HG02840 (cell line): Measurements from ENCODE around the gene ZNF12.
A peak's percentile ranks its signal among the peaks of the same experiment; 100 is the strongest.
"Not testable (repeated sequence)": the region's sequence is repeated elsewhere in the genome, so short reads cannot be mapped to it uniquely, and the experiment has no call there.

Experiments used
- ATAC-seq: cut with Tn5 transposase; IDR thresholded peaks from one replicate; pipeline ENCODE4 v1.9.1; 2021; ENCODE audit warnings: mild to moderate bottlenecking, moderate library complexity, moderate number of reproducible peaks; ENCODE audit not compliant: unreplicated experiment, low FRiP score

Gene ZNF12

GRCh38 chr7:6706666-6707407, at the start of gene ZNF12:
Gene ZNF12 (minus strand): TSS chr7:6706947. CDS start chr7:6705173, 1,774 bp downstream.
- peak; percentile 95 for ATAC-seq

GRCh38 chr7:6753964-6754363, 47.2 kb upstream of the ZNF12 start, which contains the start of gene RSPH10B2:
Gene RSPH10B2 (plus strand): TSS chr7:6754103. CDS start chr7:6757678, 3,575 bp downstream.
- ATAC-seq = not testable (repeated sequence)

GRCh38 chr7:6750173-6750572, 43.4 kb upstream of the ZNF12 start:
- not testable (repeated sequence) for ATAC-seq

DNA sequence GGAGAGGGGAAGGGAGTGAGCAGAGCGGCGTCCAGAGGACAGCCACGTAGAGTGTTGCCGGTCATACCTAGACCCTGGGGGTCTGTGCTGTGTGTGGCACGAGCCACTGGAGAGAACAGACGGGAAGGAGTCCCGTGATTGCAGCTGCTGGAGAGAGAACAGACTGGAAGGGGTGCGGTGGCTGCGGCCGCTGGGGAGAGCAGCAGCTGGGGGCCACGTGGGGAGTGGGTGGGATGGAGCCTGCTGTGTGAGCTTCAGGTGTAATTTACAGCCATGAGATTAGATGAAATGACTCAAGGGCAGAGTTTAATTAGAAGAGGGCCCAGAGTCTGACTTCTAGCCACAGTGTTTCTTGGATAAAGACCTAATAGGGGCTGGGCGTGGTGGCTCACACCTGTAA, 42.6 kb upstream of the ZNF12 start:
- ATAC-seq = not testable (repeated sequence)

GRCh38 chr7:6744410-6745100, 37.8 kb upstream of the ZNF12 start:
- ATAC-seq = not testable (repeated sequence)

- not testable (repeated sequence) for ATAC-seq
These were observed 31.7 kb upstream of the ZNF12 start for GRCh38 chr7:6738415-6738814.

- ATAC-seq = no peak
These were observed 23.5 kb upstream of the ZNF12 start for GRCh38 chr7:6730343-6730633.

GRCh38 chr7:6729492-6730342, 23.0 kb upstream of the ZNF12 start:
- ATAC-seq = peak; percentile 94

DNA sequence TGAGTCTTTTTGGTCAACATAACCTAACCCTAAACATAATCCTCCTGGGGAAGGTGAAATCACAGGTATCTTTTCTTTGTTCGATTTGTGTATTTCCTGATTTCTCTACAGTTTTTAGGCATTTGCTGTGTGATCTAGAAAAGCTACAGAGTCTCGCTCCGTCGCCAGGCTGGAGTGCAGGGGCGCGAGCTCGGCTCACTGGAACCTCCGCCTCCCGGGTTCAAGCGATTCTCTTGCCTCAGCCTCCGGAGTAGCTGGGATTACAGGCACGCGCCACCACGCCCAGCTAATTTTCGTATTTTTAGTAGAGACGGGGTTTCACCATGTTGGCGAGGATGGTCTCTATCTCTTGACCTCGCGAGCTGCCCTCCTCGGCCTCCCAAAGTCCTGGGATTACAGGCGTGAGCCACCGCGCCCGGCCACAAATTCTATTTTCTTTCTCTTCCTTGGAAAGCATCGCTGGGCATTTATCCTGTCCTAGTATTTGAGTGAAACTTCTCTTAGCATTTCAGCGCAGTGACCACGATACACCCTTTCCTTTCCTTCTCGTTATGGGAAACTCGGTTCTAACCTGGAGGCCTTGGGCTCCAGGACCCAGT, 22.2 kb upstream of the ZNF12 start:
- ATAC-seq = not testable (repeated sequence)

- no peak for ATAC-seq
These were observed 20.9 kb upstream of the ZNF12 start for GRCh38 chr7:6727663-6728062.

DNA sequence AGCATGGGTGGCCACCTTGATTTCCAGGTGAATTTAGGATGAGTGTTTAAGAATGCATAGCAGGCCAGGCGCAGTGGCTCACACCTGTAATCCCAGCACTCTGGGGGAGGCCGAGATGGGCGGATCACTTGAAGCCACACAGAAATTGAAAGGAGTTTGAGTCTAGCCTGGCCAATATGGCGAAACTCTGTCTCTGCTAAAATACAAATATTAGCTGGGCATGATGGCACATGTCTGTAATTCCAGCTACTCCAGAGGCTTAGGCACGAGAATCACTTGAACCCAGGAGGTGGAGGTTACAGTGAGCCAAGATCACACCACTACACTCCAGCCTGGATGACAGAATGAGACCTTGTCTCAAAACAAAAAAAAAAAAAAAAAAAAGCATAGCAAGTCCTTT, 19.6 kb upstream of the ZNF12 start:
- not testable (repeated sequence) for ATAC-seq

- peak; percentile 58 for ATAC-seq
These were observed 18.3 kb upstream of the ZNF12 start for GRCh38 chr7:6725003-6725402.

GRCh38 chr7:6724351-6724750, 17.6 kb upstream of the ZNF12 start:
- ATAC-seq = not testable (repeated sequence)

- ATAC-seq = no peak
These were observed 11.4 kb upstream of the ZNF12 start for GRCh38 chr7:6718124-6718523.

- ATAC-seq = not testable (repeated sequence)
These were observed 9.2 kb upstream of the ZNF12 start for GRCh38 chr7:6715898-6716297.

DNA sequence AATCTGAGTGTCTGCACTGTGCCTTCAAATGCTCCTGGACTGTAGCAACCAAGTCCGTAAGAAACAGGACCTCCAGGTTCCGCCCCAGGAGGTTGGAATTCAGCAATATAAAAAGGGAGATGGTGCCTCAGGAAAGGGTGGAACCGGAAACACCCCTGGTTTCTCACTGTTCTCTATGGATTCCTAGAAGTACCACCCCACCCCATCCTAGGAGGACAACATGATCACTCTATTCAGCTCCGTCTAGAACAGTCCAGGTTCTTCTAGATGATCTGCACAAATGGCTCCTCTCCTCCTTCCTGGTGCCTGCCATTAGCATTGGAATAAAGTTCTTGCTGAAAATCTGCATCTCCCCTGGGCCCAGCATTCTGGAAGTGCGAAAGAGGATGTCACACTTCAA, 7.6 kb upstream of the ZNF12 start:
- ATAC-seq = no peak

GRCh38 chr7:6709808-6710207, 3.1 kb upstream of the ZNF12 start:
- no peak for ATAC-seq

- no peak for ATAC-seq
These were observed 1.6 kb upstream of the ZNF12 start for GRCh38 chr7:6708304-6708703.

- ATAC-seq = peak; percentile 34
These were observed 635 bp downstream of the ZNF12 start for GRCh38 chr7:6705959-6706665.

DNA sequence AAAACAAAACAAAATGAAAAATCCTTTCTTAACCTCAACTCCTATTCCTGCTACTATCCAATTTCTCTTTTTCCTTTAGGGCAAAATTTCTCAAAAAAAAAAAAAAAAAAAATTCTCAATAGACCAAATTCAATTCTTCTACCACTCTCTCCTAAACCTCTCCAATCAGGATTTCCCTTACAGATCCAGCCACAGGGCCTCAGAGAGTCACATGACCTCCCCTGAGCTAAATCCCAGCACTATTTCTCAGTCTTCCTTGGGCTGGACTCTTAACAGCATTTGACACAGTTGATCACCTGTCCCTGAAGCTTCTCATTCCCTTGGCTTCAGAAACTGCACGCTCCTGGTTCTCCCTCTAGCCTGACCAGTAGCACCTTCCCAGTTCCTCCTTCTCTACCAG, 4.9 kb downstream of the ZNF12 start:
- ATAC-seq = no peak
